T-helper 2 cell treated with Interferon-gamma antibody and Interleukin-4, amounts not matched to agents 5 μg/mL and 100 μg/mL, for 36 hours (primary cell): Measurements from ENCODE around the gene MRPL55.
A peak's percentile ranks its signal among the peaks of the same experiment; 100 is the strongest.

Experiments used
- DNase-seq: peaks from one replicate; pipeline ENCODE4 v3.0.0; 2021; ENCODE audit warnings: low spot score
- H3K27ac Mint-ChIP-seq: one replicate; pipeline ENCODE4 v1.8.0; 2021; ENCODE audit warnings: mild to moderate bottlenecking, mixed read lengths
- H3K27me3 Mint-ChIP-seq: one replicate; pipeline ENCODE4 v1.8.0; 2021; ENCODE audit warnings: low read depth, mixed read lengths
- H3K36me3 Mint-ChIP-seq: one replicate; pipeline ENCODE4 v1.8.0; 2021; ENCODE audit warnings: low read depth, mixed read lengths
- H3K4me1 Mint-ChIP-seq: one replicate; pipeline ENCODE4 v1.8.0; 2021; ENCODE audit warnings: low read depth, mixed read lengths
- H3K4me3 Mint-ChIP-seq: one replicate; pipeline ENCODE4 v1.8.0; 2022; ENCODE audit warnings: mild to moderate bottlenecking, moderate library complexity, mixed read lengths
- H3K9me3 Mint-ChIP-seq: one replicate; pipeline ENCODE4 v1.8.0; 2021; ENCODE audit warnings: mixed read lengths

The MRPL55 gene

GRCh38 chr1:228063251-228064191, 45.6 kb downstream of the MRPL55 start:
- Mint-ChIP-seq H3K27me3 (peaks cover 22% of the 10 kb centered on the region), H3K9me3 (no peaks in the 10 kb centered on the region), H3K4me1 (peaks cover 3% of the 10 kb centered on the region)

GRCh38 chr1:228062812-228063211, 46.3 kb downstream of the MRPL55 start:
- Mint-ChIP-seq H3K27me3 (peaks cover 29% of the 10 kb centered on the region), H3K36me3 (no peaks in the 10 kb centered on the region), H3K27ac (no peak overlapping the region), H3K9me3 (no peaks in the 10 kb centered on the region), H3K4me3 (no peak overlapping the region), H3K4me1 (peaks cover 3% of the 10 kb centered on the region)
- no peak for DNase-seq

More at GRCh38 chr1:228063251-228064191, 45.6 kb downstream of the MRPL55 start:
- Mint-ChIP-seq H3K4me3 (no peak overlapping the region), H3K27ac (no peak overlapping the region), H3K36me3 (no peaks in the 10 kb centered on the region)
- DNase-seq = no peak

- no peak overlapping the region for H3K4me3 Mint-ChIP-seq
- H3K27me3 Mint-ChIP-seq = peaks cover 35% of the 10 kb centered on the region
- H3K4me1 Mint-ChIP-seq = peaks cover 3% of the 10 kb centered on the region
- no peaks in the 10 kb centered on the region for H3K9me3 Mint-ChIP-seq
- no peak for DNase-seq
- H3K27ac Mint-ChIP-seq = no peak overlapping the region
- H3K36me3 Mint-ChIP-seq = no peaks in the 10 kb centered on the region
Measured at GRCh38 chr1:228062085-228062791, 46.9 kb downstream of the MRPL55 start.

- Mint-ChIP-seq H3K36me3 (no peaks in the 10 kb centered on the region), H3K9me3 (no peaks in the 10 kb centered on the region), H3K4me3 (no peak overlapping the region), H3K4me1 (peaks cover 3% of the 10 kb centered on the region), H3K27me3 (peaks cover 39% of the 10 kb centered on the region), H3K27ac (no peak overlapping the region)
- DNase-seq = no peak
Measured at GRCh38 chr1:228061411-228062084, 47.6 kb downstream of the MRPL55 start.

GRCh38 chr1:228060458-228061190, 48.5 kb downstream of the MRPL55 start:
- peaks cover 3% of the 10 kb centered on the region for H3K4me1 Mint-ChIP-seq
- peaks cover 47% of the 10 kb centered on the region for H3K27me3 Mint-ChIP-seq
- no peaks in the 10 kb centered on the region for H3K9me3 Mint-ChIP-seq
- no peaks in the 10 kb centered on the region for H3K36me3 Mint-ChIP-seq
- H3K4me3 Mint-ChIP-seq = peak overlapping the region; percentile 27
- H3K27ac Mint-ChIP-seq = no peak overlapping the region
- DNase-seq = no peak

GRCh38 chr1:228059634-228060457, 49.3 kb downstream of the MRPL55 start:
- H3K4me1 Mint-ChIP-seq = peaks cover 3% of the 10 kb centered on the region
- no peaks in the 10 kb centered on the region for H3K9me3 Mint-ChIP-seq
- peaks cover 50% of the 10 kb centered on the region for H3K27me3 Mint-ChIP-seq
- no peaks in the 10 kb centered on the region for H3K36me3 Mint-ChIP-seq
- peak; percentile 48 for DNase-seq
- H3K27ac Mint-ChIP-seq = no peak overlapping the region
- H3K4me3 Mint-ChIP-seq = peak overlapping the region; percentile 72

GRCh38 chr1:228058949-228059633, 50.0 kb downstream of the MRPL55 start:
- H3K9me3 Mint-ChIP-seq = no peaks in the 10 kb centered on the region
- no peak for DNase-seq
- no peaks in the 10 kb centered on the region for H3K36me3 Mint-ChIP-seq
- no peak overlapping the region for H3K27ac Mint-ChIP-seq
- peaks cover 50% of the 10 kb centered on the region for H3K27me3 Mint-ChIP-seq
- H3K4me3 Mint-ChIP-seq = peak overlapping the region; percentile 72
- H3K4me1 Mint-ChIP-seq = peaks cover 3% of the 10 kb centered on the region

- Mint-ChIP-seq H3K4me3 (no peak overlapping the region), H3K9me3 (no peaks in the 10 kb centered on the region), H3K27me3 (peaks cover 56% of the 10 kb centered on the region), H3K27ac (no peak overlapping the region), H3K36me3 (no peaks in the 10 kb centered on the region), H3K4me1 (peaks cover 3% of the 10 kb centered on the region)
- DNase-seq = no peak
Measured at GRCh38 chr1:228058172-228058948, 50.7 kb downstream of the MRPL55 start.
